Activated CD4-positive, alpha-beta T cell treated with anti-CD3 and anti-CD28 coated beads, Interleukin-2, amount 50 U/mL, for 4 hours (primary cell): ENCODE results near the gene CTNND2.

Source experiments
- DNase-seq, 2 experiments: peaks; one replicate each; pipeline ENCODE4 v3.0.0-alpha.2; 2020

CTNND2 gene

DNA sequence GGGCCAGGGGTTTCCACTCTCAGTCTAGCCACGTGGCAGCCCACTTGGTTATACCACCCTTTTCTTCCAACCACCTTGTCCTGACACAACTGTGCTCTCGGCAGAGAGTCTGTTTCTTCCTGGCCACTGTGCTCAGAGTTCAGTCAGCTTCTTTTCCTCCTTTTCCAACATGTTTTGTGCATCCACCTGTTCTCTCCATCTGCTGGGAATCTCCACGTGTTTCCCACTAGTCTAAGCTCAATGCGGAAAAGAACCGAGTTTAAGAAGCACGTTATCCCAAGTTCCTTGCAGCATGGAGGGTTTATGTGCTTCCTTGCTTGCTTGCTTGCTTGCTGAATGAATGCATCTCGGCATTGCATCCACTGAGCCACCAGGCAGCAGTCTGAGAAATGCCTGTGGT is 599.6 kb downstream of the CTNND2 start:
- no peak for DNase-seq

DNA sequence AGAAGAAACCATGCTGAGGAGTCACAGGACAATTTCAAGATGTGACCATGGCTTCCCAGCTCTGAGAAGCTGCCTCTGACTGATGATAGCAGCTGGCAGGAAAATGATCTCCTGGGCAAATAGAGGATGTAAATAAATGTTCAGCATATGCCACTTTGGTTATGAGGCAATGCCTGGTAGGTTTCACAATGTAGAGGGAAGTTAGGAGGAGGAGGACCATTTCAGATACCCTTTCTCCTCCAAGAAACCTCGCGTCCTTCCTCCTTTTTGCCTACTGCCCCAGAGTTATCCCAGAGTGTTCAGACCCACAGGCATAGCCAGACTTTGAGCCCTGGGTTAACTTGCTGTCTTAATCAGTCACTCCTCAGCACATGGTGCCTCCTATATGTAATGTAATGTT is 601.6 kb downstream of the CTNND2 start:
- DNase-seq = no peak

DNA sequence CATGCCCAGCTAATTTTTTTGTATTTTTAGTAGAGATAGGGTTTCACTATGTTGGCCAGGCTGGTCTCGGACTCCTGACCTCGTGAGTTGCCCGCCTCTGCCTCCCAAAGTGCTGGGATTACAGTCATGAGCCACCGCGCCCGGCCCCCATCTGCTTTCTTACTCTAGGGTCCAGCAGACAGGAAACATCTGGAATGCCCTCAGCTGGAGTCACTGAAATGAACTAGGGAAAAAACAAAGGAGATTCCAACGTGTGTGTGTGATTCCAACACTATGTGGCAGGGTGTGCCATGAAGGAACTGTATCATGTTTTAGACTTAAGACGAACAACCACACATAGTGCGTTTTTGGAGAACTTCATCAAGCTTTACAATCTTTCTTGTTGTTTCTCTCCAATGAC is 603.1 kb downstream of the CTNND2 start:
- no peak for DNase-seq

DNA sequence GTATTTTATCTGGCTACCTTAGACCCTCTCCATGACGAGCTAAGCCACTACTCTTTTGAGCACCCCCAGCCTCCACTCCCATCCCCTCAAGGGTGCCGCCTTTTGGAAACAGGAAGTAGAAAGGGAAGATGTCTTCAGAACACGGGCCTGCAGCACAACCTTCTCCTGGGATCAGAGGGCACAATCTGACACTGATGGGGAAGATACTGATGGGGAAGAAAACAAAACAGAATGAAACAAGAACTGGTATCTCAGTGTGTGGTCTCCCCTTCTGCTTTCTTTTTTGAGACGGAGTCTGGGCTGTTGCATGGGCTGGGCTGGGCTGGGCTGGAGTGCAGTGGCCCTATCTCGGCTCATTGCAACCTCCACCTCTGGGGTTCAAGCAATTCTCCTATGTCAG is 603.5 kb downstream of the CTNND2 start:
- DNase-seq = no peak

DNA sequence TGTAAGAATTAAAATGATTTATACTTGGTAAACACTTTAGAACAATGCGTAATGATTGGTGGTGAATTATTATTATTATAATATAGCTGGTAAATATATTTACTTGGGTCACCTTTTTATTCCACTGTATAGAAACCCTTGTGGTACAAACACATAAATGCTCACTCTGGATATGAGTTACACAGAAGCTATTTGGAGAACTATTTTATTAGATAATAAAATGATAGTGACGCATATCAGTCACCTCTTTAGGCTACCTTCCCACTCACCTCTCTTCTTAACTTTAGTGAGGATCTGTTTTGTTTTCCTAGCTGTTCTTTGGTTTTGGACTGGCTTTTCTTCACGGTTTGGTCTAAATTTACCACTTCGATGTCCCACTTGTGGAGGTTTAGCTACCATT is 605.4 kb downstream of the CTNND2 start:
- no peak for DNase-seq

DNA sequence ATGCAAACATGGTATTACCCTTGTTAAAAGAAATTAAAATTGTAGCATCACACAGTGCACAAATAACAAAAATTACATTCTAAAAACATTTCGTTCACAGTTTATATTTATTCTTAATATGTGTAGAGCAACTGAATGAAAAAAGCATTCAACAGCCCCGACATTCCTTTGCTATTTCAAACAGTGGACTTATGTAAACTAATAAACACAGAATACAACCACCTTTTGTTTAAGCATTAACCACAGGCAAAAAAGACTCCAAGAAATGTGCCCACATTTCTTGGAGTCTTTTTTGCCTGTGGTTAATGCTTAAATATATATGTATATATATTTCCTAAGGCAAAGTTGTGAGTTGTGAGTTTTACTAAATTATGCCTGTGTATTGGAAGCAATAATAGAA is 610.7 kb downstream of the CTNND2 start:
- no peak for DNase-seq

DNA sequence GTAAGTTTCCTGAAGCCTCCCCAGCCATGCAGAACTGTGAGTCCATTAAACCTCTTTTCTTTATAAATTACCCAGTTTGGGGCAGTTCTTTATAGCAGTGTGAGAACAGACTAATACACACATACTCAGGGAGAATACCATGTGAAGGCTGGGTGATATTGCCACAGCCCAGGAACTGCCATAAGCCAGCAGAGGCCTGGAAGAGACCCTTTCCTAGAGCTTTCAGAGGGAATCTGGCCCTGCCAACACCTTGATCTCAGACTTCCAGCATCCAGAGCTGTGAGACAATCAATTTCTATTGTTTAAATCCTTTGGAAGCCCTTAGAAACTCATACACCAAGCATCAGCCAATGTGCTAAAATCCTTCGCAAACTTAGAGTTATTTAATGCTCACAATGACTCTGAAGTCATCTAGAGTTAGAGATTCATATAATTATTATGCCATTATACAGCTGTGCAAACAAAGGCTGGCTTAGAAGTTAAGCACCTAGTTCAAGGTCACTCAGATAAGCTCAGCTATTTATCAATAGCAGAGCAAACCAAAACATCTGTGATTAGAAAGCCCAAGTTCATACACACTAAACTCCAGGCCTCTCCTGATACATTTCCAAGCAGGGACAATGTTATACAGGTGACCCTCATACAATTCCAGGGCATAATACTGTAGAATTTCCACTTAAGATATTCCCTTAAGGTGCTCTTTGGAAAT is 611.4 kb downstream of the CTNND2 start:
- DNase-seq = no peak

DNA sequence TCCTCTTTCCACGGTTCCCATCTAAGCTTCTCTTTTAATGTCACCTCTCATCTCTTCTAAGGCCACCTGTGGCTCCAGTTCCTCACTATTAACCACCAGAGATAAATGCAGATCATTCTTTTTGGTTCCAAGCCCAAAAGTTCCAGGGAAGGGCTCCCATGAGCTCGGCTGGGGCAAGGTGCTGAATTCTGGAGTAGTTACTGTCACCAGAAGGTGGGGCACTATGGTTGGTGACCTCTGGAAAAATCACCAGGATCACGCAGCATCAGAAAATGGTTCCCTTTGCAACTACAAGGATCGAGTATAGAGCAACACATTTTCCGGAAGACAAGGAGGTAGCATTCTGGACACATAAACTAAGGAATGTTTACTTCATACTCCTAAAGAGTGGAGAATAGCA is 614.5 kb downstream of the CTNND2 start:
- no peak for DNase-seq

DNA sequence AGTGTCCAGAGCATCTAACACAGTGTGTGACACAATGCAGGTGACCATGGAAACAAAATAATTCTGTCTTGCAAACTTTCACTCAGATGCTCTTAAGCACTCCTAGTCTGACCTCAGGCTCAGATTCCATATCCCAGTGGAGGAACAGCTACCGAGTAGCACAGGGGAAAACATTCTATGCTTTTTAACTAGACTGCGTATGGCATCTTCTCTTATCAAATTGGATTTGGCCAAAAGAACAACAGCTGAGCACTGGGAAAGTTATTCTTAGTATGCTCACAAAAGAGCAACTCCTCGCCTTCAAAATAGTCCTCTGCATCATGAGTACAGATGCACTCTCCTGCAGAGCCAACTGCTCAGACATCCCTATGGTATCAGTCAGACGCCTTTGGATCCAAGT is 615.0 kb downstream of the CTNND2 start:
- DNase-seq = no peak

DNA sequence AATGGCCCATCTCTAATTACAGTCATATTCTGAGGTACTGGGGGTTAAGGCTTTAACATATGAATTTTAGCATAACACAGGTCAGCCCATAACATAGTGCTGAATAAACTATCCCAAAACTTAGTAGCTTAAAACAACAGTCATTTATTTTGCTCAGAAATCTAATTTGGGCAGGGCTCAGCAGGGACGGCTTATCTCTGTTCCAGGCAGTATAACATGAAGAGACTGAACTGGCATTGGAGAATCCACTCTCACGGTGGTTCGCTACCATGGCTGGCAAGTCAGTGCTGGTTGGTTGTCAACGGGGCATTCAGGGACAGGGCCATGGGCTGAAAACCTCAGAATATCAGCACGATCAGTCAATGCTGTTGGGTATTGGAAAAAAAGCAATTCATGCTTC is 622.4 kb downstream of the CTNND2 start:
- DNase-seq = no peak

DNA sequence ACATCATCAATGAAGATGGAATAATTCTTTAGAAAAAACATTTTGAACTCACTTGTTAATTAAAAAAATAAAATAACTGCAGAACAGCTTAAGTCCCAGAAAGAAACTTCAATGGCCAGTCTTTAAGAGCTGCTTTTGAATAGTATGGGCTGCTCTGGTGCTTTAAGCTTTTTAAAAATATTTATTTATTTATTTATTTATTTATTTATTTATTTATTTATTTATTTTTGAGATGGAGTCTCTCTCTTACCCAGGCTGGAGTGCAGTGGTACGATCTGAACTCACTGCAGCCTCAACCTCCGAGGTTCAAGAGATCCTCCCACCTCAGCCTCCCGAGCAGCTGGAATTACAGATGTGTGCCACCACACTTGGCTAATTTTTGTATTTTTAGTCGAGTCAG is 626.9 kb downstream of the CTNND2 start:
- DNase-seq = no peak

DNA sequence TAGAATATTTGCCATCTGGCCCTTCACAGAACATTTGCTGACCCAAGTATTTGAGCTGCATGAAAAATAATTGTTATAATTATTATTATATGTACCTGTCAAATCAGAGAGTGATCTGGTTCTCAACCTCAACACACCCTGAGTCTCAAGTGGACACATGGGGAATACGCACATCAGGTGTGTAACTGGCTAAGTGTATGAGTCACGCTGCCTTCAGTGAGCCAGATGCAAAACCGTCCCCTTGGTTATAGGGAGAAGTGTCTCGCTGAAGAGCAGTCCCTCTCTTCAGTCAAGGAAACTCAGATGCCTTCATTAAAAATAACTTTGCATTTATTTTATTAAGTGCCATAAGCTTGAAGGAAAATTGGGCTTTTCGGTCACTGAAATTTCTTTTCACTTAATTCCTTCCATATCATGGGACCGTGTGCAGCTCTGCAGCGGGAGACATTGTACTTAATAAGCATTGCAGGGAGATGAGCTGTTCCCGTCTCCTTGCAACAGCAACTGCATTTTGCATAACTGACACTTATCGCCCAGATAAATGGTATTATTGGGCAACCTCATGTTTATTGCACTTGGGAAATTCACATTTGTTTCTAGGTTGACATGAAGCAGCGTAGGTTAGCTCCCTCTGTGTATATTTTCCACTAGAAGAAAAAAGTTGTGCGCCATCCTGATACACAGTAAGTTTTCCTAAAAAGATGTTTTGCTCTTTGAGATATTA is 630.9 kb downstream of the CTNND2 start:
- DNase-seq = no peak

DNA sequence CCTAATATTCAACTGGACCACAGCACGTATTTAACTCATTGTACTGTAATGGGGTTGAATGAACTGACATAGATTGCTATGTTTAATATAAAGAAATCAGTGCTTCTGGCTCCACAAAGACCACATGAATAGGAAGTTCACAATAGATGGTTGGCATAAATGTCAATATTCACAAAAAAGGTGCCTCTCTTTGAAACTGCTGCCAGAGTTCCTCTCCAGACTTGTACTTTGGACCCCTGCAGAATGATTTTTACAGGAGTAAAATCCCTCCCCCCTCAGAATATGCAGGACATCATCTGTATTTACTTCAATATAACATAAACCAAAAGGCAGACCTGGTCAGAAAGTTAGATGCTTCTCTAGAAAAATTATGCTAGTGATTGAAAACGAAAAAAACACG is 634.7 kb downstream of the CTNND2 start:
- DNase-seq = no peak

DNA sequence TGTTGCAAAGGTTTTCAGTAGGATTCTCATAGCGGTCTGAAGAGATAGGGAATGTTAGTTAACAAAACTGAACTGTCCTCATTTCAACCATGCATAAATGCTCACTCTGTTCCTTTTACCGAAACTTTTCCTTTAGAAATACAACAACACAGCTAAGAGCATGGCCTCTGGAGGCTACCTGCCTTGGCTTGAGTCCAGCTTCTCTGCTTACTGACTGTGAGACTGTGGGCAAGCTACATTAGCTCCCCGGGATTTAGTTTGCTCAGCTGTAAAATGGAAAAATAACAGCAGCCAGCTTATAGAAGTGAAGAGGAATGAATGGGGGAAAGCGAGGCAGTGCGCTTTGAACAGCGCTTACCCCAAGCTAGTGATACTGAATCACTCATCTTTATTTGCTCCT is 635.4 kb downstream of the CTNND2 start:
- DNase-seq = no peak

DNA sequence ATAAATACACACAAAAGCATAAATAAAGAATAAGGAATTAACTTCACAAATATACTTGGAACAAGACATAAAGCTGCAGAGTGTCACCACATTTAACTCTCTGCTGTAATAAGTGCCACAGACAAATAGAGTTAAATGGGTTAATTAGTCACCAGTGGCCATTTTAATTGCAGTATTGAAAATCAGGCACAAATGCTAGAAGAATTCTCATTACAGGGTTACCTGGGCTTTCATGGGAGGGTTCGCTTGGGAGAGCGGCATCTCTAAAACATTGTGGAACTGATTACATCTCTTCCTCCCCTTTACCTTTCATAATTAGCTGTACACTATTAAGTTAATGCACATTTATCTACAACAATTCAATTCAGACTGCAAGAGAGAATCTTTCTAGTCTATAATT is 637.9 kb downstream of the CTNND2 start:
- no peak for DNase-seq

DNA sequence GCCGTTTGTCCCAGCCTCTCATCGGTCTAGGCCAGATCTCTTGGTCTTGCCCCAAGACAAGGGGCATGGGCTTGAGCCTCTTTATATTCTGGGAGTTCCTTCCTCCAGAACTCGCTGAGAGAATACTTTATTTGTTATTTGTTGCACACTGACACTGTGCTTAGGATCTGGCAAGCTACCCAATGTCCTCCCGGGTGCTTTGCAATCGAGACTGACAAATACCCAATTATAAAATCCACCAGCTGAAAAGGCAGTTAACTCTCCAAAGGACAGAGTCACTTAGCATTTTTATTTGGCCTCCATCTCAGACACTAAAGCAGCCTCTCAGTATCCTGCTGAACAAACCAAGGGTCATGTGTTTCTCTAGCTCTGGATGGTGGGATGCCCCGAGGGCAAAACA is 643.0 kb downstream of the CTNND2 start:
- DNase-seq = no peak

DNA sequence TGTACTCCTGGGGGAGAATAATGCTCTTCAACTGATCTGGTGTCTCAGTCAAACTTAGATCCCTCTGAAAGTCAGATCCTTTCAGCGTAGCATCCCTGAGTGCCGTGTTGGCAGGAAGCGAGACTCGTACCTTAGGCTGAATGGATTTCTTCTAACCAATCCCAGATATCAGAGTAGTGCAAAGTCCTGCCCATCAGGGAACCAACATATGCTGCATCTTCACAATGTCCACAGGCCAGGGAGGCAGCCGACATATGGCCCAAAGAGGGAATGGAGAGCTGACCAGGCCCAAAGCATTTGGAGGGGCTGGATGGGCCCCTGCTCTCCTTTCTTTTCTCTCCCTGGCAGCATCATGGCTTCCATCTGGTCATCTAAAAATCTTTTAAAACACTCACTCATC is 646.2 kb downstream of the CTNND2 start:
- DNase-seq = no peak

DNA sequence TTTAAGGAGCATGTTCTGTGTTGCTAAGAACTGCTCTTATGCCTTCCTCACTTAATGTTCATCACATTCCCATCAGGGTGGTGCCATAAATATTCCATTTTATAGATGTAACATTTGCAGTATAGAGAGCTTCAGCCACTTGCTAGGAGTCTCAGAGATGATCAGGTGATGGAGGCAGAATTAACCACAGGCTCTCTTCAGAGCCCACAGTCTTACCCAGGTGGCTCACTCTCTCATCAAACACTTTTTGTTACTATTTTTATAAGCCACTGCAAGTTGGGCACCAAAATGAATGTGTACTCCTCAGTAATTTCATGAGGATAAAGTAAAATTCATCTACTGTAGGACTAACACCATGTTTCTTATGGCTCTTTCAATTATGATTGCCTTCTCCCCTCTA is 651.7 kb downstream of the CTNND2 start:
- DNase-seq = no peak

DNA sequence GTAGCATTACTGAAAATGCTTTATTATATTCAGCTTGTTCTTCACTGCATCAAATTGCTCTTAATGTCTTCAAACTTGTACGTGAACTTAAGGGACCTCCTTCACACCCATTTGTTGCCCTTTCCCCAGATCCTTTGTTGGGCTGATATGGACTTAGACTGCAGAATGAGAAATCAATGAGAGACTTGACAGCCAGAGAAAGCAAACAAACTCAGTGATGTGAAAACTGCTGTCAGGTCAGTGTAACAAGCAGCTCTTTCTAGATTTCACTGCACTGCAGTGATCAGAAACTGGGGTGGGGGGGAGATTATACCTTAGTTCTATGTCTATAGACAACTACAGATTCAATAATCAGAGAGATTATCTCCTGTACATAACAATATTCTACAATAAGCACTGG is 652.2 kb downstream of the CTNND2 start:
- no peak for DNase-seq

DNA sequence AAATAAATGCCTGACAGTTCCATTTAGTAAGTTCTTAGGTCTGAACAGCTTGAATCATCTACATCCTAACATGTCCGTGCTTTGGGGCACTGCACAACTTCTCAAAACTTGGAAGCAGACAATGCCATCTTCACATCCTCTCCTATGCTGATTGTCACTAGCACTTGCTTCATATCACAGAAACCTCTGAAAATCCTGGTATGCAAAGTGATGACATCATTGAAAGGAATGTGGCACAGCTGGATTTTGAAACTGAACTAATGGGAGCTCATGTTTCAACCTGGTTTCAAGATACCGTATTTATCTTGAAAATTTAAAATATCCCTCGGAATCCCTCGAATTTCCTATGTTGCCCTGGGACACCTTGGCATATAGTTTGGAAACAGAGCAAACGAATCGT is 653.0 kb downstream of the CTNND2 start:
- DNase-seq = no peak

DNA sequence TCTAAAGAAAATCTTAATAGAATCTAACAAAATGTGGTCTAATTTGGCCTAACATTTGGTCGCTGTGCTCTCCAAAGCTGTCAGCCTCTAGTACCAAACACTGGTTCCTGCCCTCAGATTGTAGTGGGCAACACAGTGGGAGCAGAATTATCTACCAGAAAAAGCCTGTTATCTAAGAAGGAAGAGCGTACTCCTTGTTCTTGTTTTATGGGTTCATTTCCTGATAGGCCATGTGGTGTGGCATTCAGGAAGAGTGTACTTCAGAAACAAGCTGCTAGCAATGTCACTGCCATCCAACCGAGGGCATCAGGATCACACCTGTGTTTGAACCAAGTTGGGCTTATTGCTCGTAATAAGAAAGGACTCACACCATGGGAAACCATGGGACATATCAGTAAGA is 655.3 kb downstream of the CTNND2 start:
- DNase-seq = no peak

DNA sequence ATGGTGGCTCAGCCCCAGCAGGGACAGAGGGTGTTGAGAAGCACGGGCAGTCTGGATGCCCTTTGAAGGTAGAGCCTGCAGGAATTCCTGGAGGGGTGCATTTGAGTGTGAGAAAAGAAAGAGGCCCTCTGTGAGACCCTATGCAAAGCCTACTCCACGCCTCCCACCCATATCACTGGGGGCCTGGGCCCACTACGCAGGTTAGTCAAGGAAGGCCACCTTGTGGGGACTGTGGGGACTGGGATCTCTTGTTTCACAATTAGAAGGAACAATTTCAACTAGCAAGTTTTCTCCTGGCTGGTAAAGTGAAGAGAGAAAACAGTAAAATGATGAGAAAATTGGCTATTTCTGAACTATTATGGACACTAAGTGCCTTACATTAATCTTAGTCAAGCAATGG is 657.0 kb downstream of the CTNND2 start:
- no peak for DNase-seq

DNA sequence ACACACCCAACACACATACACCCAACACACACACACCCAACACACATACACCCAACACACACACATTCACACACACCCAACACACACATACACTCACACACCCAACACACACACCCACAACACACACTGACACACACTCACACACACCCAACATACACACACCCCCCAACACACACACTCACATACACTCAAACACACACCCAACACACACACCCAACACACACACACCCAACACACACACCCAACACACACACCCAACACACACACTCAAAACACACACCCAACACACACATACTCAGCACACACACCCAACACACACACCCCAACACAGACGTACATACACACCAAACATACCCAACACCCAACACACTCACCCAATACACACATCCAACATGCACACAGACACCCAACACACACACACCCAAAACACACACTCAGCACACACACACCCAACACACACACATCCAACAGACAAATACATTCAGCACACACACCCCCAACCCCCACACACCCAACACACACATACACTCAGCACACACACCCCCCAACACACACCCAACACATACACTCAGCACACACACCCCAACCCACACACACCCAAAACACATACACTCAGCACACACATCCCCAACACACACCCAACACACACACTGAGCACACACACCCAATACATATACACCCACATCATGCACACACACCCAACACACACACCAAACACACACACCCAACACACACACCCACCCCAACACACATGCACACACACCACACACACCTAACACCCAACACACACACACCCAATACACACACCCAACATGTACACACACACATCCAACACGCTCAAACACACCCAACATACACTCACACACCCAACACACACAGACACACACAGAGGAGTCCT is 663.7 kb downstream of the CTNND2 start:
- no peak for DNase-seq
